ENCODE results near the gene NELL2.

NELL2 gene

DNA sequence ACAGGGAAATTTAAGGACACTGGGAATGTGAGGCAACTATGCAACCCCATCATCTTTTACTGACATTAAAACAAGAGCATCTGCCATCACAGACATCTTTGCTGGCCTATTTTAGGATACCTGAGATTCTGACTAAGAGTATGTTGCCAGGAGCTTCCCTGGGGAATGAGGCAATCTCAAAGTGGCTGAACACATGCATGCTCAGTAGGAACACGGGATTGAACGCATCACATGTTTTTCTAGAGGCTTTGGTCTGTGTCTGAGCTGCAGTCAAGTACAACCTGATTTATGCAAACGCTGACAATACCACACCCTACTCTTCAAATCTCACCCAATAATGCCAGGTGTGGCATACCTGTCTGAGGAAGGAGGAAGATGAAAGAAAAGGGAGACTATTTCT, 416.5 kb downstream of the NELL2 start:
- DNase-seq: peak in 2 of 14 donors; percentile 1 to 78

Data from C1 segment of cervical spinal cord (tissue), 14 donors.